SKM-1 treated with dmso at 0.1 percent for 144 hours (cell line): ENCODE data around the gene BEST1.
"Not testable (repeated sequence)": the region's sequence is repeated elsewhere in the genome, so short reads cannot be mapped to it uniquely, and the experiment has no call there.

ENCODE experiments used
- DNase-seq: peaks from one replicate; lab custom pipeline; 2025; ENCODE audit not compliant: unreplicated experiment; lab: John Stamatoyannopoulos, UW

The BEST1 gene

GRCh38 chr11:61947486-61948210 is 2.5 kb upstream of the BEST1 start:
- DNase-seq, result peak; percentile 76

- no peak for DNase-seq
Measured at GRCh38 chr11:61948505-61948904, 1.6 kb upstream of the BEST1 start.

- peak; percentile 80 for DNase-seq
Measured at GRCh38 chr11:61949169-61950034, 749 bp upstream of the BEST1 start.

DNA sequence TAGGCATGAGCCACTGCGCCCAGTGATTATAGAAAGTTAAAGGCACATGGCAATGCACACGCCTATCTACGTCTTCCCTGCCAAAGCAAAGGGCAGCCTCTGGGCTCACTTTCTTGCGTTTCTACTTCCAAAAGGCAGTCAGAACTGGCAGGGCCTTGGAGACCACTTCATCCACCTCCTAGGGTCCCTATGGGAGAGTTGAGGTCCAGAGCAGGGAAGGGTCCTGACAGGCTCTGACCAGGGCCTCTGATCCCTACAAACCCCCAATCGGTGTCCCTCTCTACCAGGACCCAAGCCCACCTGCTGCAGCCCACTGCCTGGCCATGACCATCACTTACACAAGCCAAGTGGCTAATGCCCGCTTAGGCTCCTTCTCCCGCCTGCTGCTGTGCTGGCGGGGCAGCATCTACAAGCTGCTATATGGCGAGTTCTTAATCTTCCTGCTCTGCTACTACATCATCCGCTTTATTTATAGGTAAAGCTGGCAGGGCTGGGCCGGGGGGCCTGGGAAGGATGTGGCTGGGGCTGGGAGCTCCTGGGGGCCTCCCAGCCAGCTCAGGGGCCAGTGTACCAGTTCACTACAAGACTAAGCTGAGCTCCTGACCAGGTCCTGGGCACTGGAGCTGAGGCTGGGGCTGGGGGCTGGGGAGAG is 1.5 kb downstream of the BEST1 start:
- DNase-seq, result no peak

DNA sequence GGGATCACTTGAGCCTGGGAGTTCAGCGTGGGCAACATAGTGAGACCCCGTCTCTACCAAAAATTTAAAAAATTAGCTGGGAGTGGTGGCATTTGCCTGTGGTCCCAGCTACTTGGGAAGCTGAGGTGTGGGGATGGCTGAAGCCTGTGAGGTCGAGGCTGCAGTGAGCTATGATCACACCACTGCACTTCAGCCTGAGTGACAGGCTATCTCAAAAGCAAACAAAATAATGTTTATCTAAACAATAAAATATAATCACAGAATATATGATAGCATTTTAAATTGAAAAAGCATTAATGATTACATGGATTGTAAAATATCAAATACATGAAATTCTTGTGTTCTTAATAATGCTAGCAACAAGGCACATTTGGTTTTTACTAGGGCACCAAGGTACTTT is 2.7 kb downstream of the BEST1 start:
- DNase-seq, result no peak

- DNase-seq, result not testable (repeated sequence)
Measured at GRCh38 chr11:61953632-61954031, 3.5 kb downstream of the BEST1 start.

DNA sequence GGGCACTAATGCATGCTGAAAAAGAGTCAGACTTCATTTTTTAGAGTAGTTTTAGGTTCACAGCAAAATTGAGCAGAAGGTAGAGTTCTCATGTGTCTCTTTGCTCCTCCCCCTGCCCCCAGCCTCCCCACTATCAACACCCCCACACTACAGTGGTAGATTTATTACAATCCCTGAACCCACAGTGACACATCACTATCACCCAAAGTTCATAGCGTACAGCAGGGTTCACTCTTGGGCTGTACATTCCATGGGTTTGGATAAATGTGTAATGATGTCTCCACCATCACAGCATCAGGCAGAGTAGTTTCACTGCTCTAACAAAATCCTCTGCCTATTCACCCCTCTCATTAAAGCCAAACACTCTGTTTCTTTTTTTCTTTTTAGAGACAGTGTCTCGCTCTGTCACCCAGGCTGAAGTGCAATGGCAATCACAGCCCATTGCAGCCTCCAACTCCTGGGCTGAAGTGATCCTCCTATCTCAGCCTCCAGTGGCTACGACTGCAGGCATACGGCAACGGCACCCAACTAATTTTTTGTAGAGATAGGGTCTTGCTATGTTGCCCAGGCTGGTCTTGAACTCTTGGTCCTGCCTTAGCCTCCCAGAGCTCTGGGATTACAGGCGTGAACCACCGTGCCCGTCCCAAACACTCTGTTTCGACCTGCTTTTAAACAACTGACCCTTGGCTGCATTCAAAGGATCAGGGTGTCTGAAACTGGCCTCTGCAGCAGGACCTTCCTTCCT is 4.1 kb downstream of the BEST1 start:
- DNase-seq, result no peak

DNA sequence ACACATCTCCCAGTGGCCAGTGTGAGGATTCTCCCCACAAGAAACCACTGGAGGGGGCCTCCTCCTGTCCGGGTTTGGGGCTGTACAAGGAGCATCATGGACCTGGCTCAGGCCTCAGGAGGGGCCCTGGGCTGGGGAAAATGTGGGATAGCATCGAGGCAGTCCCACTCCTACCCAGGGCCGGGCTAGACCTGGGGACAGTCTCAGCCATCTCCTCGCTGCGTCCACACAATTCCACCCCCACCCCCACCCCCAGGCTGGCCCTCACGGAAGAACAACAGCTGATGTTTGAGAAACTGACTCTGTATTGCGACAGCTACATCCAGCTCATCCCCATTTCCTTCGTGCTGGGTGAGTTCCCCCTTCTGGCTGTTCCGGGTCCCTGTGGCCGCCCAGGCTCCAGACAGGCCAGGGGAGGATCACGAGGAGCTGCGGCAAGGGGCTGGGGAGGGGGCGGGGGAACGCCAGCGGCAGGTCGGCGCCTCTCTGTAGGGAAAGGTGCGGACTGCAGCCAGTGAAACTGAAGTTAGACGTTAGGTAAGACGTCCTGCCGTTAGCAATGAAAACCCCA is 4.8 kb downstream of the BEST1 start:
- DNase-seq, result peak; percentile 94

GRCh38 chr11:61955422-61956135 is 5.4 kb downstream of the BEST1 start:
- no peak for DNase-seq

- DNase-seq, result no peak
Measured at GRCh38 chr11:61956191-61957020, 6.3 kb downstream of the BEST1 start.

DNA sequence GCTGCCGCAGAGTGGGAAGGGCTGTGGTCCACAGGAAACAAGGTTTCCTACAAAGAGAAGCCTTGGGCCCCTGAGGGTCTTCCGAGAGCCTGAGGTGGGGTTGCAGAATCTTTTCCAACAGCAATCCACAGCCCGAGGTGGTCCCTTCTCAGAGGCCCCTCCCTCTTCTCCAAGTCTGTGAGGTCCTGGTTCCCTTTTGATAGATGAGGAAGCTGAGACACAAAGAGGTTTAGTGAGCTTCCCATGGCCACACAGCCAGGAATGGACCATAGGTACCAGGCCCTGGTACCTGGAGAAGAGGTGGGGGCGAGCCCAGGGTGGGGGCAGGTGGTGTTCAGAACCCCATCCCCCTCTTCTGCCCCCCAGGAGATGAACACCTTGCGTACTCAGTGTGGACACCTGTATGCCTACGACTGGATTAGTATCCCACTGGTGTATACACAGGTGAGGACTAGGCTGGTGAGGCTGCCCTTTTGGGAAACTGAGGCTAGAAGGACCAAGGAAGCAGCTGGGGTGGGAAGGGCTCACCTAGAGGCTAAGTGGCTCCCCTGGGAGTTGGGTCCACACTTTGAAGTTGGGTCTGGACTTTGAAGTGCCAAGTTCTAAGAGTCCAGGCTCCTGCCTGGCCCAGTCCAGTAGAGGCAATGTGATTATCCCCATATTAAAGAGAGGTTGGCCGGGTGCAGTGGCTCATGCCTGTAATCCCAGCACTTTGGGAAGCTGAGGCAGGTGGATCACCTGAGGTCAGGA is 7.0 kb downstream of the BEST1 start:
- no peak for DNase-seq

GRCh38 chr11:61958590-61958989 is 8.4 kb downstream of the BEST1 start:
- no peak for DNase-seq

DNA sequence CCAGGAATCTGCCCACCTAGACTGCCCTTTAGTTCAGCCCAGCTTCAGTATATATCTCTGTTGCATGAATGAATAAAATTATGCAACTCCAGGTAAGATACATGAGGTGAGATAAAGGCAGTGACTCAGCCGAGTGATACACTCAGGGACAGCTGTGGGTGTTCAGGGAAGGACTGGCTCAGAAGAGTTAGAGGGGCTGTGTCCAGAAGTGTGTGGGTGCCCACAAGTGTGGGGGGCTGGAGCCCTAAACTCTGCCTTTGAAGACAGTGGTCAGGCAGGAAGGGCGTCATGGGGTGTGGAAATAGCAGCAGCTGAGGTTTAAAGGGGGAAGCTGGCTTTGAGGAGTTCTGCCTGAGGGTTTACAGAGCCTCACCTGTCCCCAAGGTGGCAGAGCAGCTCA is 9.0 kb downstream of the BEST1 start:
- DNase-seq, result no peak

DNA sequence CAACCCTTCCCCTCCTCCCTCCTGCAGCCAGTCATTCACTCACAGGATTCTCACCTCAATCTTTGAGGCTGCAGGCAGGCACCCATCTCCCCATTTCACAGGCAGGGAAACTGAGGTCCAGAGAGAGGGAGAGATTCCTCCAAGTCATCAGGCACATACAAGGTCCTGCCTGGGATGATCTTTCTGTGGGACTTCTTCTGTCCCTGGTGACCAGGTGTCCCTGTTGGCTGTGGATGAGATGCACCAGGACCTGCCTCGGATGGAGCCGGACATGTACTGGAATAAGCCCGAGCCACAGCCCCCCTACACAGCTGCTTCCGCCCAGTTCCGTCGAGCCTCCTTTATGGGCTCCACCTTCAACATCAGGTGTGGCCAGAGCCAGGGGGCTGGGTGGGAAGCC is 9.5 kb downstream of the BEST1 start:
- no peak for DNase-seq

DNA sequence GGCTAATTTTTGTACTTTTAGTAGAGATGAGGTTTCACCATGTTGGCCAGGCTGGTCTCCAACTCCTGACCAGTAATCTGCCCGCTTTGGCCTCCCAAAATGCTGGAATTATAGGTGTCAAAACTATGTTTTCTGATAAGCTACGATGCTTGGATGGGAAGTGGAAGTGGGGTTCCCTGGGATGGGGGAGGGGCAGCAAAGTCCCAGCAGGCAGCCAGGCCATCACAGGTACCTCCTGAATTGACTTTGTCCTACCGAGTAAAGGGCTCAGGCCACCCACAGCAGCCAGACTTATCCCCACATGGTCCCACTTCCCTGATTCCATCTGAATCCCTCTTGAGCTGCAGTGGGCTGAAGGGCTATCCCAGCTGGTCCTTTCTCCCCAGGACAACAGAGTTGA is 10.4 kb downstream of the BEST1 start:
- no peak for DNase-seq

GRCh38 chr11:61961570-61962212 is 11.5 kb downstream of the BEST1 start:
- no peak for DNase-seq

DNA sequence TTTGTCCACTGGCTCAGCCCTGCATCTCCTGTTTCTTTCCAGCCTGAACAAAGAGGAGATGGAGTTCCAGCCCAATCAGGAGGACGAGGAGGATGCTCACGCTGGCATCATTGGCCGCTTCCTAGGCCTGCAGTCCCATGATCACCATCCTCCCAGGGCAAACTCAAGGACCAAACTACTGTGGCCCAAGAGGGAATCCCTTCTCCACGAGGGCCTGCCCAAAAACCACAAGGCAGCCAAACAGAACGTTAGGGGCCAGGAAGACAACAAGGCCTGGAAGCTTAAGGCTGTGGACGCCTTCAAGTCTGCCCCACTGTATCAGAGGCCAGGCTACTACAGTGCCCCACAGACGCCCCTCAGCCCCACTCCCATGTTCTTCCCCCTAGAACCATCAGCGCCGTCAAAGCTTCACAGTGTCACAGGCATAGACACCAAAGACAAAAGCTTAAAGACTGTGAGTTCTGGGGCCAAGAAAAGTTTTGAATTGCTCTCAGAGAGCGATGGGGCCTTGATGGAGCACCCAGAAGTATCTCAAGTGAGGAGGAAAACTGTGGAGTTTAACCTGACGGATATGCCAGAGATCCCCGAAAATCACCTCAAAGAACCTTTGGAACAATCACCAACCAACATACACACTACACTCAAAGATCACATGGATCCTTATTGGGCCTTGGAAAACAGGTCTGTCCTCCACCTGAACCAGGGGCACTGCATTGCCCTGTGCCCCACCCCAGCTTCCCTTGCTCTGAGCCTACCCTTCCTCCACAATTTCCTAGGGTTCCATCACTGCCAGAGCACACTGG is 12.3 kb downstream of the BEST1 start:
- no peak for DNase-seq

DNA sequence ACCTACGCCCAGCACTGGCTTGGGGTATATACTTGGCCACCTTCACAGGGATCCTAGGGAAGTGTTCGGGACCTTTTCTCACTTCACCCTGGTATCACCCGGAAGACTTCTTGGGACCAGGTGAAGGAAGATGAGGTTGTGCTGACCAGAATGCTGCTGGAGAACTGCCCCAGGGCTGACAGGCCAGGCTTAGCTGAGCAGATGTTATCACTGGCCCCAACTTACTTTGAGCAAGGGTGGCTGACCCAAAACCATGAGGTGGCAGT is 12.8 kb downstream of the BEST1 start:
- no peak for DNase-seq
